ENCODE data around the gene DLL1.

The DLL1 gene

DNA sequence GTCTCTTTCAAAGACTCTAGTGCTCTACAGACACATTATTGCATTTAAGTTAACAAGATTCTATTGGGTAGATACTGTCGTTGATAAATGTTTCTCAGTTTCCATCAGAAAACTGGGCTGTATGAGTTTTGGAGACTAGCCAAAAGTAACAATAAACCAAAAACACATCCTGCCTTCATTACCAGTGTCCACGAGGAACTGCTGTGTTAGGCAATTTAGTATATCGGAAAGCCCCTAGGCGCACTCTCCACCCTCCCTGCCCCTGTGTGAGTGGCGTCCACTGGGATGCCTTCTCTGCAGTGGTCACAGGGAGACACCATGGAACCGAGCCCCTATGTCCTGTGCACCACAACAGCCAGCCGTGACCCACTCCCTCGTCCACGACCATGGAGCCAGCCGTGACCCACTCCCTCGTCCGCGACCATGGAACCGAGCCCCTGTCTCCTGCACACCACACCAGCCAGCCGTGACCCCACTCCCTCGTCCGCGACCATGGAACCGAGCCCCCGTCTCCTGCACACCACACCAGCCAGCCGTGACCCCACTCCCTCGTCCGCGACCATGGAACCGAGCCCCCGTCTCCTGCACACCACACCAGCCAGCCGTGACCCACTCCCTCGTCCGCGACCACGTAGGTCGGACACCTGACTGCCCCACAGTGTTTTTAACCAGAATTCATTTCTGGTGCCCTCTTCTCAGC is 35.3 kb downstream of the DLL1 start:
- TF ChIP-seq, protein P1, sequence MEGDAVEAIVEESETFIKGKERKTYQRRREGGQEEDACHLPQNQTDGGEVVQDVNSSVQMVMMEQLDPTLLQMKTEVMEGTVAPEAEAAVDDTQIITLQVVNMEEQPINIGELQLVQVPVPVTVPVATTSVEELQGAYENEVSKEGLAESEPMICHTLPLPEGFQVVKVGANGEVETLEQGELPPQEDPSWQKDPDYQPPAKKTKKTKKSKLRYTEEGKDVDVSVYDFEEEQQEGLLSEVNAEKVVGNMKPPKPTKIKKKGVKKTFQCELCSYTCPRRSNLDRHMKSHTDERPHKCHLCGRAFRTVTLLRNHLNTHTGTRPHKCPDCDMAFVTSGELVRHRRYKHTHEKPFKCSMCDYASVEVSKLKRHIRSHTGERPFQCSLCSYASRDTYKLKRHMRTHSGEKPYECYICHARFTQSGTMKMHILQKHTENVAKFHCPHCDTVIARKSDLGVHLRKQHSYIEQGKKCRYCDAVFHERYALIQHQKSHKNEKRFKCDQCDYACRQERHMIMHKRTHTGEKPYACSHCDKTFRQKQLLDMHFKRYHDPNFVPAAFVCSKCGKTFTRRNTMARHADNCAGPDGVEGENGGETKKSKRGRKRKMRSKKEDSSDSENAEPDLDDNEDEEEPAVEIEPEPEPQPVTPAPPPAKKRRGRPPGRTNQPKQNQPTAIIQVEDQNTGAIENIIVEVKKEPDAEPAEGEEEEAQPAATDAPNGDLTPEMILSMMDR (IDR thresholded peaks at IDR 0.05; ENCODE audit: control insufficient read depth, insufficient read depth, low read depth, low read length, missing control alignments): no peak
- no peak for DNase-seq (ENCODE audit: low read depth)
- H3K4me3 ChIP-seq (ENCODE audit: control insufficient read depth, low read depth, low read length): no peak overlapping the region

DNA sequence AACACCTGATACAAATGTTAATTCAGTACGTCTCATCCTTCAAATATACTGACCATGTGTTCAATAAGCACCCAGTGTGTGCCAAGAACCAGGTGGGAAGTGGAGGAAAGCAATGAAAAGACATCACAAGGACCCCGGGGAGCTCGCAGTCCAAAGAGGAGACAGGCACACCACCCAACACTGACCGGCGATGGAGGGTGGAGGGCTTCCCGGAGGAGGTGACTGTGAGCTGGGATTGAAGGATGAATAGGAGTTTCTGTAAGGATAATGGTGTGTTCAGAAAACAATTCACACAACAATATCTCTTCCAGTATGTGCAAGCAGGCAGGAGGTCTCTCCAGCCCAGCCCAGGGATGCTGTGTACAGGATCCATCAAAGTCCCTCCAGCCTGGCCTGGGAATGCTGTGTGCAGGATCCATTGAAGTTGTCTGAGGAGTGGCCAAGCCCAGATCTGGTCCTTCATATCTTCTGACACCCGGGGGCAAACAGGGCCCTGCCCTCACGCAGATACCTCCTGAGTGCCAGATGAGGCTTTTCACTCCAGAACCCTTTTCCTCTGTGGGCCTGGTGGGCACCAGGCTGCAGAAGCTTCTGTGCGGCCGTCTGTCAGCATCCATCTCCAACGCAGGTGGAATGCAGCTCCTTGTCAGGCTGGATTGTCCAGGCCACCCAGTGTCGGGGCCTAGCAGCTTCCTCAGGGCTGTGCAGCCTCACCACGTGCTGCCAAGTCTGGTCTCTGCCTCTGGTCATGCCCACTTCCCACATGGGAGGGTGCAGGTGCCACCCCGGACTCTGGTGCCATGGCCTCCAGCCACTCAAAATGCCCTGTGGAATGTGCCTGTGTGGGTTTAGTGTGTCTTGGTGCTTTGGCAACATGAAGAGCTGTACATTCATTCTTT is 36.3 kb downstream of the DLL1 start:
- no peak for DNase-seq (ENCODE audit: low read depth)
- no peak overlapping the region for H3K4me3 ChIP-seq (ENCODE audit: control insufficient read depth, low read depth, low read length)
- TF ChIP-seq, protein P1 (IDR thresholded peaks at IDR 0.05; ENCODE audit: control insufficient read depth, insufficient read depth, low read depth, low read length, missing control alignments): no peak

DNA sequence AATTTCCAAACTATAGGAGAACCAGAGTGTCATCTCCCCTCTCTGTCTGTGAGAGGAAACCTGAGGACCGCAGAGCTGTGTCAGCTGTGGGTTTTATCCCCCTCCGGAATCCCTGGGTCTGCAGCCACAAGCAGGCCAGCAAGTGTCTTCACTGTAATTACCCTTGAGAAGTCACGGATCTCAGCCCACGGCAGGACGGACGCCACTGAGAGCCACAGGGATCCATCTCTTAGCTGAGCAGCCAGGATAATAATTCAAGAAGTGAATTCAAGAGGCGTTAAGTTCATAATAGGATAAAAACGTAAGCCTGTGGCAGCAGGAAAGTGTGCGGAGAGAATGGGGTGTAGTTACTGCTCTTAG is 37.0 kb downstream of the DLL1 start:
- no peak for DNase-seq (ENCODE audit: low read depth)
- H3K4me3 ChIP-seq (ENCODE audit: control insufficient read depth, low read depth, low read length): no peak overlapping the region
- TF ChIP-seq, protein P1 (IDR thresholded peaks at IDR 0.05; ENCODE audit: control insufficient read depth, insufficient read depth, low read depth, low read length, missing control alignments): no peak

DNA sequence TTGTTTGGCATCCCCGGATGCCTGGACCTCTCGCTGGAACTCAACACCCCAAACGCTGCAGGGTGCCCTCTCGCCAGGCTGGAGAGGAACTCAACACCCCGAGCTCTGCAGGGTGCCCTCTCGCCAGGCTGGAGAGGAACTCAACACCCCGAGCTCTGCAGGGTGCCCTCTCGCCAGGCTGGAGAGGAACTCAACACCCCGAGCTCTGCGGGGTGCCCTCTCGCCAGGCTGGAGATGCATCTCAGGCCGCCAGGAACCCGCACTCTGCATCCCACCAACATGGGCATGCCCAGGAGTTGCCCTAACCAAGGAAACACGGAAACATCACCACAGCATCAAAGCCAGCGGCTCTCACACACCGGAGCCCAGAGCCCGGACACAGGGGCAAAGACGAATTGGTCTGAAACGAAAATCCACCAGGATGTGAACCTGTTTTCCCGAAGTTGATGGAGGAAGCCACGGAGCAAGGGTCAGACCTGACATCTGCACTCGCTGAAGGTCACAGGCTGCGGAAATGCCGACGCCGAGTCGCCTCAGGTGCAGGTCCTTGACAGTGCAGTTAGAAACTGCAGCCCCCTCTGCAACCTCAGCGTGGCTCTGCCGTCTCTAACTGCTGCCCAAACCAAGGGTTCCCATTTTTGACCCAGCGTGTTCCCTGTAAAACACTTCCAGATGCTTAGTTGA is 37.5 kb downstream of the DLL1 start:
- no peak for DNase-seq (ENCODE audit: low read depth)
- TF ChIP-seq, protein P1 (IDR thresholded peaks at IDR 0.05; ENCODE audit: control insufficient read depth, insufficient read depth, low read depth, low read length, missing control alignments): no peak
- H3K4me3 ChIP-seq (ENCODE audit: control insufficient read depth, low read depth, low read length): no peak overlapping the region

DNA sequence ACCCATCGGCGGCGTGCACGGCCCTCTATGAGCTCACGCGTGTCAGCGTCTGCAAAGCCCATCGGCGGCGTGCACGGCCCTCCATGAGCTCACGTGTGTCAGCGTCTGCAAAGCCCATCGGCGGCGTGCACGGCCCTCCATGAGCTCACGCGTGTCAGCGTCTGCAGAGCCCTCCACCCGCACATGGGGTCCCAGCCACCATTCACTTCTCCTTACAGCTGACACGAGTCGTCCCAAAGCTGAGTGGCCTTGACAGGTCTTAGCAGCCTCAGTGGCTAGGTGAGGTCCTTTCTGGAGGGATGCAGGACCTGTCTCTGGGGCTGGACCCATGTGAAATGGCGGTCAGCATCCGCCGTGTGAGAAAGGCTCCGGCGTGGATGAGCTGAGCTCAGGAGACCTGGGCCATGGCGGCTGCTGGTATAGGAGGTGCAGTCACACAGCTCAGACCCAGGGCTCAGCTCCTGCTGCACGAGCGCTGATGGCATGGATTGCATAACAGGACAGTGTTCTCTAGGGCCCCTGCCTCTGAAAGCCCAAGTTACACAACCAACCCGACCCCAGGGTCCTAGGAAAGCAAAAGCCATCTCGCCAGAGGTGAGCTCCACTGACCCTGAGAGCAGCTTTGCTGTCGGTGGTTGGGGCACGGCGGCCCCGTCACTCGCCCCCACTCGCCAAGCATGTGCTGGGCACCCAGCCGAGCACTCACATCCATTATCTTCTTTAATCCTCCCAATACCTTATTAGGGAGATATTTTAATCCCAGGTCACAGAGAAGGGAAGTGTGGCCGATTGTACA is 38.9 kb downstream of the DLL1 start:
- no peak overlapping the region for H3K4me3 ChIP-seq (ENCODE audit: control insufficient read depth, low read depth, low read length)
- DNase-seq (ENCODE audit: low read depth): no peak
- TF ChIP-seq, protein P1 (IDR thresholded peaks at IDR 0.05; ENCODE audit: control insufficient read depth, insufficient read depth, low read depth, low read length, missing control alignments): no peak

Measured in AG09309 (cell line).